ENCODE results near the gene RABEP2. TPM values are rescaled to one million over a fixed set of nuclear protein-coding genes. Genes with fewer than 3 reads are reported as not detected.
A peak's percentile ranks its signal among the peaks of the same experiment; 100 is the strongest.

Gene RABEP2
- polyA plus RNA-seq, 6 donors from 2014 or later: 6.9 to 40.4 (median 21.2) TPM

- no peak overlapping the region for H3K27ac Mint-ChIP-seq
- no peak for ATAC-seq (ENCODE audit: low read depth in 2 of 2)
- no peak overlapping the region for H3K4me3 Mint-ChIP-seq
- H3K4me1 Mint-ChIP-seq: peaks cover 21 to 35% (median 24%) of the 10 kb centered on the region in 3 donors
- no peak for DNase-seq
- H3K27me3 Mint-ChIP-seq: no peaks in the 10 kb centered on the region
- no peaks in the 10 kb centered on the region for H3K9me3 Mint-ChIP-seq
- H3K36me3 Mint-ChIP-seq: no peaks in the 10 kb centered on the region
Observed at GRCh38 chr16:28905800-28906372, 19.2 kb downstream of the RABEP2 start.

- H3K36me3 Mint-ChIP-seq: no peaks in the 10 kb centered on the region
- no peak overlapping the region for H3K27ac Mint-ChIP-seq
- peaks cover 21 to 29% (median 21%) of the 10 kb centered on the region in 3 donors for H3K4me1 Mint-ChIP-seq
- ATAC-seq (ENCODE audit: low read depth in 2 of 2) (no peak), DNase-seq (no peak)
- H3K27me3 Mint-ChIP-seq: no peaks in the 10 kb centered on the region
- H3K4me3 Mint-ChIP-seq: no peak overlapping the region
- H3K9me3 Mint-ChIP-seq: no peaks in the 10 kb centered on the region
Observed at GRCh38 chr16:28905229-28905754, 19.7 kb downstream of the RABEP2 start.

- ATAC-seq (ENCODE audit: low read depth in 2 of 2): no peak
- H3K4me3 Mint-ChIP-seq: no peak overlapping the region
- no peak overlapping the region for H3K27ac Mint-ChIP-seq
- no peaks in the 10 kb centered on the region for H3K27me3 Mint-ChIP-seq
- H3K4me1 Mint-ChIP-seq: peaks cover 17 to 24% (median 18%) of the 10 kb centered on the region in 3 donors
- H3K9me3 Mint-ChIP-seq: no peaks in the 10 kb centered on the region
- DNase-seq: no peak
- no peaks in the 10 kb centered on the region for H3K36me3 Mint-ChIP-seq
Observed at GRCh38 chr16:28904828-28905227, 20.2 kb downstream of the RABEP2 start.

- Mint-ChIP-seq H3K9me3 (no peaks in the 10 kb centered on the region), H3K4me1 (peaks cover 15 to 24% (median 17%) of the 10 kb centered on the region in 3 donors), H3K27ac (peak overlapping the region in 1 of 6 donors; percentile 23), H3K4me3 (peak overlapping the region in 1 of 8 donors; percentile 33), H3K36me3 (no peaks in the 10 kb centered on the region), H3K27me3 (no peaks in the 10 kb centered on the region)
- no peak for ATAC-seq (ENCODE audit: low read depth in 2 of 2)
- DNase-seq: no peak
Observed at GRCh38 chr16:28904363-28904762, 20.7 kb downstream of the RABEP2 start.

GRCh38 chr16:28903344-28904042, 21.5 kb downstream of the RABEP2 start:
- no peaks in the 10 kb centered on the region for H3K36me3 Mint-ChIP-seq
- H3K4me3 Mint-ChIP-seq: peak overlapping the region in 2 of 8 donors; percentile 29 to 55
- H3K9me3 Mint-ChIP-seq: no peaks in the 10 kb centered on the region
- peaks cover 15 to 24% (median 17%) of the 10 kb centered on the region in 3 donors for H3K4me1 Mint-ChIP-seq
- no peaks in the 10 kb centered on the region for H3K27me3 Mint-ChIP-seq
- peak overlapping the region in 3 of 6 donors; percentile 76 to 88 (median 84) for H3K27ac Mint-ChIP-seq
- DNase-seq (no peak), ATAC-seq (ENCODE audit: low read depth in 2 of 2) (no peak)

GRCh38 chr16:28902909-28903308, 22.1 kb downstream of the RABEP2 start:
- Mint-ChIP-seq H3K4me3 (peak overlapping the region in 1 of 8 donors; percentile 57), H3K27me3 (no peaks in the 10 kb centered on the region), H3K4me1 (peaks cover 15 to 24% (median 17%) of the 10 kb centered on the region in 3 donors), H3K9me3 (no peaks in the 10 kb centered on the region), H3K27ac (peak overlapping the region in 5 of 6 donors; percentile 16 to 88 (median 57)), H3K36me3 (no peaks in the 10 kb centered on the region)
- peak; percentile 45 to 47 for ATAC-seq (ENCODE audit: low read depth in 2 of 2)
- no peak for DNase-seq

GRCh38 chr16:28901862-28902261, 23.2 kb downstream of the RABEP2 start:
- DNase-seq (no peak), ATAC-seq (ENCODE audit: low read depth in 2 of 2) (no peak)
- Mint-ChIP-seq H3K4me3 (no peak overlapping the region), H3K27me3 (no peaks in the 10 kb centered on the region), H3K36me3 (no peaks in the 10 kb centered on the region), H3K4me1 (peaks cover 15 to 24% (median 17%) of the 10 kb centered on the region in 3 donors), H3K9me3 (no peaks in the 10 kb centered on the region), H3K27ac (peak overlapping the region in 2 of 6 donors; percentile 41 to 76)

- DNase-seq (no peak), ATAC-seq (ENCODE audit: low read depth in 2 of 2) (no peak)
- Mint-ChIP-seq H3K36me3 (no peaks in the 10 kb centered on the region), H3K4me1 (peaks cover 15 to 24% (median 17%) of the 10 kb centered on the region in 3 donors), H3K9me3 (no peaks in the 10 kb centered on the region), H3K4me3 (no peak overlapping the region), H3K27ac (peak overlapping the region in 1 of 6 donors; percentile 76), H3K27me3 (no peaks in the 10 kb centered on the region)
Observed at GRCh38 chr16:28900601-28901000, 24.4 kb downstream of the RABEP2 start.

- Mint-ChIP-seq H3K36me3 (no peaks in the 10 kb centered on the region), H3K27ac (peak overlapping the region in 2 of 6 donors; percentile 54 to 76), H3K4me3 (peak overlapping the region in 1 of 8 donors; percentile 52), H3K9me3 (no peaks in the 10 kb centered on the region), H3K27me3 (no peaks in the 10 kb centered on the region), H3K4me1 (peaks cover 17 to 24% (median 17%) of the 10 kb centered on the region in 3 donors)
- no peak for ATAC-seq (ENCODE audit: low read depth in 2 of 2)
- DNase-seq: no peak
Observed at GRCh38 chr16:28899882-28900590, 25.0 kb downstream of the RABEP2 start.

GRCh38 chr16:28898942-28899341, 26.1 kb downstream of the RABEP2 start:
- H3K9me3 Mint-ChIP-seq: no peaks in the 10 kb centered on the region
- DNase-seq: no peak
- peak overlapping the region in 2 of 6 donors; percentile 14 to 65 for H3K27ac Mint-ChIP-seq
- no peaks in the 10 kb centered on the region for H3K36me3 Mint-ChIP-seq
- peaks cover 13 to 19% (median 19%) of the 10 kb centered on the region in 3 donors for H3K4me1 Mint-ChIP-seq
- H3K4me3 Mint-ChIP-seq: no peak overlapping the region
- ATAC-seq (ENCODE audit: low read depth in 2 of 2): no peak
- H3K27me3 Mint-ChIP-seq: no peaks in the 10 kb centered on the region

GRCh38 chr16:28898266-28898665, 26.8 kb downstream of the RABEP2 start:
- Mint-ChIP-seq H3K4me1 (peaks cover 10 to 14% (median 12%) of the 10 kb centered on the region in 3 donors), H3K4me3 (no peak overlapping the region), H3K27me3 (no peaks in the 10 kb centered on the region), H3K36me3 (no peaks in the 10 kb centered on the region), H3K27ac (no peak overlapping the region), H3K9me3 (no peaks in the 10 kb centered on the region)
- ATAC-seq (ENCODE audit: low read depth in 2 of 2): no peak
- no peak for DNase-seq

GRCh38 chr16:28897826-28898225, 27.2 kb downstream of the RABEP2 start:
- Mint-ChIP-seq H3K36me3 (no peaks in the 10 kb centered on the region), H3K27me3 (no peaks in the 10 kb centered on the region), H3K27ac (no peak overlapping the region), H3K4me3 (no peak overlapping the region), H3K4me1 (peaks cover 5 to 9% (median 8%) of the 10 kb centered on the region in 3 donors), H3K9me3 (no peaks in the 10 kb centered on the region)
- DNase-seq: no peak
- no peak for ATAC-seq (ENCODE audit: low read depth in 2 of 2)

GRCh38 chr16:28895609-28896008, 29.4 kb downstream of the RABEP2 start:
- ATAC-seq (ENCODE audit: low read depth in 2 of 2): no peak

More at GRCh38 chr16:28895609-28896008, 29.4 kb downstream of the RABEP2 start:
- Mint-ChIP-seq H3K27me3 (no peaks in the 10 kb centered on the region), H3K36me3 (no peaks in the 10 kb centered on the region), H3K4me3 (no peak overlapping the region), H3K4me1 (peaks cover 0 to 5% (median 2%) of the 10 kb centered on the region in 3 donors), H3K9me3 (no peaks in the 10 kb centered on the region), H3K27ac (no peak overlapping the region)
- no peak for DNase-seq

Data from naive B cell (primary cell).